GM12891 (cell line): ENCODE results near the gene NUMB.

ENCODE experiments used
- POLR2A ChIP-seq: IDR thresholded peaks from 2 replicates; pipeline ENCODE4 v1.6.1; 2011; ENCODE audit warnings: low read depth, low read length, control low read depth
- POLR2AphosphoS5 ChIP-seq: IDR thresholded peaks from 2 replicates; pipeline ENCODE4 v1.6.1; 2011; ENCODE audit warnings: low read depth, low read length, control low read depth

- TF ChIP-seq POLR2AphosphoS5 (no peak), POLR2A (no peak)
Measured at GRCh38 chr14:73230051-73230450, 228.3 kb downstream of the NUMB start.
